Hepatocyte (in vitro differentiated cells): ENCODE results near the gene RDX. TPM values are rescaled to one million over a fixed set of nuclear protein-coding genes. Genes with fewer than 3 reads are reported as not detected.

Source experiments
- DNase-seq: peaks from one replicate; pipeline ENCODE4 v3.0.0-alpha.2; 2016; ENCODE audit warnings: low spot score
- H2AFZ ChIP-seq: fragments of 200-600 bp; sonication (generic); 2 replicates; pipeline ENCODE4 v1.6.0; 2016; ENCODE audit warnings: antibody characterized with exemption, mild to moderate bottlenecking
- H3K27ac ChIP-seq: fragments of 200-600 bp; sonication (generic); 2 replicates; pipeline ENCODE4 v1.5.1; 2016; ENCODE audit warnings: mild to moderate bottlenecking
- H3K27me3 ChIP-seq: fragments of 200-600 bp; sonication (generic); 2 replicates; pipeline ENCODE4 v1.6.1; 2016
- H3K36me3 ChIP-seq: fragments of 200-600 bp; sonication (generic); replicated peaks from 2 replicates; pipeline ENCODE4 v1.5.1; 2016; ENCODE audit warnings: low read depth; ENCODE audit not compliant: insufficient read depth
- H3K4me1 ChIP-seq: fragments of 200-600 bp; sonication (generic); 2 replicates; pipeline ENCODE4 v1.5.1; 2016; ENCODE audit warnings: mild to moderate bottlenecking, moderate library complexity; ENCODE audit not compliant: insufficient read depth
- H3K4me2 ChIP-seq: fragments of 200-600 bp; sonication (generic); 2 replicates; pipeline ENCODE4 v1.6.0; 2016
- H3K4me3 ChIP-seq: fragments of 200-600 bp; sonication (generic); 2 replicates; pipeline ENCODE4 v1.5.1; 2016; ENCODE audit warnings: mild to moderate bottlenecking
- H3K79me2 ChIP-seq: fragments of 200-600 bp; sonication (generic); 2 replicates; pipeline ENCODE4 v1.6.0; 2017; ENCODE audit warnings: mild to moderate bottlenecking
- H3K9me2 ChIP-seq: fragments of 200-600 bp; sonication (generic); replicated peaks from 2 replicates; pipeline ENCODE4 v1.6.0; 2017; ENCODE audit warnings: mild to moderate bottlenecking; ENCODE audit not compliant: insufficient read depth
- H3K9me3 ChIP-seq: fragments of 200-600 bp; sonication (generic); 2 replicates; pipeline ENCODE4 v1.5.1; 2016; ENCODE audit warnings: low read depth, mild to moderate bottlenecking
- H4K20me1 ChIP-seq: fragments of 200-600 bp; sonication (generic); 2 replicates; pipeline ENCODE4 v1.6.0; 2016; ENCODE audit warnings: mild to moderate bottlenecking; ENCODE audit not compliant: insufficient read depth, poor library complexity, severe bottlenecking
- CTCF ChIP-seq: fragments of 200-600 bp; sonication (generic); IDR thresholded peaks from 2 replicates; pipeline ENCODE4 v1.5.1; 2016; ENCODE audit warnings: antibody characterized with exemption, mild to moderate bottlenecking; ENCODE audit not compliant: poor library complexity
- EZH2 ChIP-seq: fragments of 200-600 bp; sonication (generic); IDR thresholded peaks from 2 replicates; pipeline ENCODE4 v1.6.1; 2016; ENCODE audit warnings: antibody characterized with exemption, mild to moderate bottlenecking, borderline replicate concordance
- EZH2phosphoT487 ChIP-seq: fragments of 200-600 bp; sonication (generic); IDR thresholded peaks from one replicate; pipeline ENCODE4 v1.6.1; 2018; ENCODE audit warnings: antibody characterized with exemption, mild to moderate bottlenecking, low read depth, moderate library complexity; ENCODE audit not compliant: unreplicated experiment, severe bottlenecking
- WGBS: methylation state at CpG from one replicate; pipeline ENCODE4 v1.1.6; 2016; ENCODE audit warnings: low lambda C conversion rate; ENCODE audit errors: missing lambda C conversion rate; 5-methylcytosine and 5-hydroxymethylcytosine counted together
- polyA plus RNA-seq: library from polyadenylated mRNA; unstranded; fragments of >200 nt; fragmentation: Nextera tagmentation; extraction: Ambion mirVana; gene quantifications from 2 replicates; pipeline ENCODE4 v1.2.1, GENCODE V29; 2016
- total RNA-seq: library from RNA; depleted of rRNA; stranded (reverse); fragments of >200 nt; gene quantifications from 2 replicates; pipeline ENCODE4 v1.2.3, GENCODE V29; 2014

RDX gene
- total and polyA plus RNA-seq, 2 experiments from 2014 or later: 106 to 143 TPM

GRCh38 chr11:110261195-110262071 lies 35.0 kb downstream of the RDX start:
- Histone ChIP-seq H3K4me3 (no peak overlapping the region), H3K4me2 (no peak overlapping the region), H3K27me3 (no peaks in the 10 kb centered on the region), H4K20me1 (peaks cover 2% of the 10 kb centered on the region), H3K4me1 (no peaks in the 10 kb centered on the region), H3K9me3 (no peaks in the 10 kb centered on the region), H3K27ac (no peak overlapping the region), H3K79me2 (peaks cover 28% of the 10 kb centered on the region), H3K9me2 (no peaks in the 10 kb centered on the region), H2AFZ (no peak overlapping the region), H3K36me3 (no peaks in the 10 kb centered on the region)
- DNase-seq: no peak
- 99% methylated on average over 2 of the region's 2 CpGs for WGBS
- TF ChIP-seq CTCF: no peak
- no peak for TF ChIP-seq EZH2phosphoT487
- no peak for TF ChIP-seq EZH2

DNA sequence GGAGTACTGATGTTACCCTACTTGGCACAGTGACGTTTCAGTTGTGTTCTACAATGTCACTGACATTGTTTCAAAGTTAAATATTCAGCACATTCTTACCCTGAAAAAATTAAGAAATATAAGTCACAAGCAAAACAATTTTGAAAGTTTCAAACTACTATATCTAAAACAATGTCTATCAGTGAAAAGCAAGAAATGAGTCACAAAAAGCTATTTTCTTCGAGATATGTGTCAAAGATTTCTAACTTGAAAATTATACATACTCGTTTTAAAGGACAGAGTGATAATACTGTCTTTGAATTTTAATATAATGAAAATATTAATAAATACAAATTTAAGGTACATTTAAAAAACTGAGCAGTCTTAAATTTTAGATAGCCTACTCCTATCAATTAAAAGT lies 42.9 kb downstream of the RDX start:
- Histone ChIP-seq H3K27me3 (no peaks in the 10 kb centered on the region), H3K36me3 (no peaks in the 10 kb centered on the region), H2AFZ (no peak overlapping the region), H3K79me2 (no peaks in the 10 kb centered on the region), H3K4me2 (no peak overlapping the region), H3K27ac (no peak overlapping the region), H3K9me2 (no peaks in the 10 kb centered on the region), H3K4me1 (no peaks in the 10 kb centered on the region), H3K9me3 (no peaks in the 10 kb centered on the region), H3K4me3 (no peak overlapping the region), H4K20me1 (no peaks in the 10 kb centered on the region)
- no peak for TF ChIP-seq EZH2
- TF ChIP-seq CTCF: no peak
- TF ChIP-seq EZH2phosphoT487: no peak
- 97% methylated on average over 3 of the region's 3 CpGs for WGBS
- DNase-seq: no peak

GRCh38 chr11:110251836-110252235 lies 44.6 kb downstream of the RDX start:
- Histone ChIP-seq H3K9me3 (no peaks in the 10 kb centered on the region), H3K27me3 (no peaks in the 10 kb centered on the region), H3K79me2 (no peaks in the 10 kb centered on the region), H3K4me3 (no peak overlapping the region), H3K4me1 (no peaks in the 10 kb centered on the region), H4K20me1 (no peaks in the 10 kb centered on the region), H3K36me3 (no peaks in the 10 kb centered on the region), H3K4me2 (no peak overlapping the region), H2AFZ (no peak overlapping the region), H3K9me2 (no peaks in the 10 kb centered on the region), H3K27ac (no peak overlapping the region)
- DNase-seq: no peak
- WGBS: 88% methylated on average over 1 of the region's 1 CpG
- no peak for TF ChIP-seq EZH2phosphoT487
- no peak for TF ChIP-seq CTCF
- TF ChIP-seq EZH2: no peak
